ENCODE measurements around the gene TMEM117.

- no peak for TF ChIP-seq ISL1 (CRISPR knock-in tag; IDR thresholded peaks at IDR 0.05)
- TF ChIP-seq GLIS3 (CRISPR knock-in tag; IDR thresholded peaks at IDR 0.05) = no peak
- TF ChIP-seq ARNTL (CRISPR knock-in tag; IDR thresholded peaks at IDR 0.05; ENCODE audit: borderline replicate concordance, low read depth) = no peak
- no peak for TF ChIP-seq ZFP30 (CRISPR knock-in tag; IDR thresholded peaks at IDR 0.05)
- no peak for TF ChIP-seq PATZ1 (CRISPR knock-in tag; IDR thresholded peaks at IDR 0.05; ENCODE audit: borderline replicate concordance)
- TF ChIP-seq ZNF565 (CRISPR knock-in tag; conservative IDR thresholded peaks at IDR 0.05; ENCODE audit: low read depth) = no peak
- no peak for TF ChIP-seq TSHZ2 (CRISPR knock-in tag; IDR thresholded peaks at IDR 0.05)
- TF ChIP-seq ZNF8 (CRISPR knock-in tag; IDR thresholded peaks at IDR 0.05) = no peak
- no peak for TF ChIP-seq RARB (CRISPR knock-in tag; IDR thresholded peaks at IDR 0.05)
- no peak for TF ChIP-seq TCF4 (CRISPR knock-in tag; IDR thresholded peaks at IDR 0.05; ENCODE audit: borderline replicate concordance)
- TF ChIP-seq CSRNP3 (CRISPR knock-in tag; IDR thresholded peaks at IDR 0.05) = no peak
- TF ChIP-seq ZC3H10 (CRISPR knock-in tag; IDR thresholded peaks at IDR 0.05) = no peak
- TF ChIP-seq POU6F1 (CRISPR knock-in tag; IDR thresholded peaks at IDR 0.05; ENCODE audit: borderline replicate concordance, low read depth) = no peak
- no peak for TF ChIP-seq PPARA (CRISPR knock-in tag; IDR thresholded peaks at IDR 0.05; ENCODE audit: borderline replicate concordance)
These were observed 11.6 kb upstream of the TMEM117 start for GRCh38 chr12:43824207-43824775.

Data from SK-N-SH treated with all-trans-retinoic acid at 6 μM for 48 hours (cell line).